Nephron (organoid): ENCODE measurements around the gene GALNTL6.

Experiments
- H3K27ac Mint-ChIP-seq, 3 experiments: 2 replicates each; pipeline ENCODE4 v1.8.0; 2020; ENCODE audit warnings: mixed read lengths in 3 of 3, mild to moderate bottlenecking in 2 of 3, moderate library complexity in 1 of 3
- H3K27me3 Mint-ChIP-seq: 2 replicates; pipeline ENCODE4 v1.8.0; 2021; ENCODE audit warnings: low read depth, mild to moderate bottlenecking, moderate library complexity, mixed read lengths
- H3K36me3 Mint-ChIP-seq: 2 replicates; pipeline ENCODE4 v1.8.0; 2020; ENCODE audit warnings: low read depth, mixed read lengths
- H3K4me1 Mint-ChIP-seq: 2 replicates; pipeline ENCODE4 v1.8.0; 2020; ENCODE audit warnings: mixed read lengths
- H3K4me3 Mint-ChIP-seq, 3 experiments: 2 replicates each; pipeline ENCODE4 v1.8.0; 2020; ENCODE audit warnings: mild to moderate bottlenecking in 3 of 3, mixed read lengths in 3 of 3, moderate library complexity in 2 of 3
- H3K9me3 Mint-ChIP-seq: 2 replicates; pipeline ENCODE4 v1.8.0; 2020; ENCODE audit warnings: mixed read lengths
- TF ChIP-seq, protein P1 (sequence below), 3 experiments: fragments of 200-600 bp; sonication (generic); IDR thresholded peaks; one replicate each; pipeline ENCODE4 v1.5.0; 2021; ENCODE audit warnings: antibody characterized with exemption in 3 of 3; ENCODE audit not compliant: unreplicated experiment in 3 of 3

Gene GALNTL6

DNA sequence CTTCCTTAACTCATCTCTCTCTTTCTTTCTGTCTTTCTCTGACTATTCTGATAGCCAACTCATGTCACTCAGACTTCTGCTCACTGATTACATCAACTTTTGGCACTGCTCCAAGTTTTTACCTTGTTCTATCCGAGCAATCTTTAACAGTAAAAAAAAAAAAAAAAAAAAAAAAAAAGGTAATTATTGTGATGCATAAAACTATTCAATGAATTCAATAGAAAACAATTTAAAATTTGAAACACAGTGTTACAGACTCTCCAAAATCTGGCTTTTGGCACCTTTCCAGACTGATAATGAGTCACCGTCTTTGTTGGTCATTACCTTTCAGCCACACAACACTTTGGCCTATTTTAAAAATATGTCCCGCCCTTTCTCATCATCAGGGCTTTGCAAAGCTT, 229.5 kb downstream of the GALNTL6 start:
- Mint-ChIP-seq H3K4me1 (no peaks in the 10 kb centered on the region), H3K27me3 (no peaks in the 10 kb centered on the region)

DNA sequence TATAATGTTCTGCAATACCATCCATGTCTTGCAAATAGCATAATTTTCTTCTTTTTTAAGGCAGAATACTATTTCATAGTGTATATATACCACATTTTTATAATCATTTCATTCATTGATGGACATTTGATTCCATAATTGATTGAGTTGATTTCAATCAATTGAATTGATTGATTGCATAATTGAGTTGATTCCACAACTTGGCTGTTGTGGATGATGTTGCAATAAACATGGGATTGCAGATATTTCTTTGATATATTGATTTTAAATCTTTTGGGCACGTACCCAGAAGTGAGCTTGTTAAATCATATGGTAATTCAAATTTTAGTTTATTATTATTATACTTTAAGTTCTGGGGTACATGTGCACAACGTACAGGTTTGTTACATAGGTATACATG, 232.8 kb downstream of the GALNTL6 start:
- H3K36me3 Mint-ChIP-seq = no peaks in the 10 kb centered on the region
- no peaks in the 10 kb centered on the region for H3K4me1 Mint-ChIP-seq
- no peaks in the 10 kb centered on the region for H3K9me3 Mint-ChIP-seq
- H3K27ac Mint-ChIP-seq = no peak overlapping the region
- H3K27me3 Mint-ChIP-seq = peaks cover under 1% of the 10 kb centered on the region
- H3K4me3 Mint-ChIP-seq = no peak overlapping the region
- TF ChIP-seq, protein P1, sequence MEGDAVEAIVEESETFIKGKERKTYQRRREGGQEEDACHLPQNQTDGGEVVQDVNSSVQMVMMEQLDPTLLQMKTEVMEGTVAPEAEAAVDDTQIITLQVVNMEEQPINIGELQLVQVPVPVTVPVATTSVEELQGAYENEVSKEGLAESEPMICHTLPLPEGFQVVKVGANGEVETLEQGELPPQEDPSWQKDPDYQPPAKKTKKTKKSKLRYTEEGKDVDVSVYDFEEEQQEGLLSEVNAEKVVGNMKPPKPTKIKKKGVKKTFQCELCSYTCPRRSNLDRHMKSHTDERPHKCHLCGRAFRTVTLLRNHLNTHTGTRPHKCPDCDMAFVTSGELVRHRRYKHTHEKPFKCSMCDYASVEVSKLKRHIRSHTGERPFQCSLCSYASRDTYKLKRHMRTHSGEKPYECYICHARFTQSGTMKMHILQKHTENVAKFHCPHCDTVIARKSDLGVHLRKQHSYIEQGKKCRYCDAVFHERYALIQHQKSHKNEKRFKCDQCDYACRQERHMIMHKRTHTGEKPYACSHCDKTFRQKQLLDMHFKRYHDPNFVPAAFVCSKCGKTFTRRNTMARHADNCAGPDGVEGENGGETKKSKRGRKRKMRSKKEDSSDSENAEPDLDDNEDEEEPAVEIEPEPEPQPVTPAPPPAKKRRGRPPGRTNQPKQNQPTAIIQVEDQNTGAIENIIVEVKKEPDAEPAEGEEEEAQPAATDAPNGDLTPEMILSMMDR (IDR thresholded peaks at IDR 0.05; ENCODE audit: unreplicated experiment in 3 of 3) = no peak

More for the DNA sequence above, 229.5 kb downstream of the GALNTL6 start:
- Mint-ChIP-seq H3K36me3 (no peaks in the 10 kb centered on the region), H3K9me3 (no peaks in the 10 kb centered on the region), H3K27ac (no peak overlapping the region), H3K4me3 (no peak overlapping the region)
- TF ChIP-seq, protein P1 (IDR thresholded peaks at IDR 0.05; ENCODE audit: unreplicated experiment in 3 of 3) = no peak

DNA sequence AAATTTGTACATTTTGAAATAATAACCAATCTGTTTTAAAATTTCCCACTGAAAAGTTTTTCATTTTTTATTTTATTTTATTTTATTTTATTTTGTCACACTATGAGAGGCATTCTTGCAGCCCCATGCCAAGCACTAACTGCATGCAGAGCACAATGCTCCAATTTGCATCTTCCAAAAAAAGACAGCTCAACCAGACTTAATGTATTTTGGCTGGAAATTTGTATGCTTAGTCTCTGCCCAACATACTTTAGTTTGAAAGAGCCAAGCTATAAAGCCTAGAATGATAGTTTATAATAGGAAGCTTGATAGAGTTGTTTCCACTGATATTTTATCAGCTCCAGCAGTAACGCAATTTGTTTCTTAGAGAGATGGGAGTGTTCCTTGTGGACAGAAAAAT, 235.5 kb downstream of the GALNTL6 start:
- peaks cover 3% of the 10 kb centered on the region for H3K27me3 Mint-ChIP-seq
- no peaks in the 10 kb centered on the region for H3K9me3 Mint-ChIP-seq
- no peaks in the 10 kb centered on the region for H3K36me3 Mint-ChIP-seq
- H3K27ac Mint-ChIP-seq = no peak overlapping the region
- TF ChIP-seq, protein P1 (IDR thresholded peaks at IDR 0.05; ENCODE audit: unreplicated experiment in 3 of 3) = no peak
- H3K4me1 Mint-ChIP-seq = no peaks in the 10 kb centered on the region
- H3K4me3 Mint-ChIP-seq = no peak overlapping the region

GRCh38 chr4:172050911-172051310, 237.7 kb downstream of the GALNTL6 start:
- no peaks in the 10 kb centered on the region for H3K4me1 Mint-ChIP-seq
- H3K27ac Mint-ChIP-seq = no peak overlapping the region
- no peaks in the 10 kb centered on the region for H3K9me3 Mint-ChIP-seq
- no peaks in the 10 kb centered on the region for H3K36me3 Mint-ChIP-seq
- TF ChIP-seq, protein P1 (IDR thresholded peaks at IDR 0.05; ENCODE audit: unreplicated experiment in 3 of 3) = no peak
- no peak overlapping the region for H3K4me3 Mint-ChIP-seq
- H3K27me3 Mint-ChIP-seq = peaks cover 3% of the 10 kb centered on the region

DNA sequence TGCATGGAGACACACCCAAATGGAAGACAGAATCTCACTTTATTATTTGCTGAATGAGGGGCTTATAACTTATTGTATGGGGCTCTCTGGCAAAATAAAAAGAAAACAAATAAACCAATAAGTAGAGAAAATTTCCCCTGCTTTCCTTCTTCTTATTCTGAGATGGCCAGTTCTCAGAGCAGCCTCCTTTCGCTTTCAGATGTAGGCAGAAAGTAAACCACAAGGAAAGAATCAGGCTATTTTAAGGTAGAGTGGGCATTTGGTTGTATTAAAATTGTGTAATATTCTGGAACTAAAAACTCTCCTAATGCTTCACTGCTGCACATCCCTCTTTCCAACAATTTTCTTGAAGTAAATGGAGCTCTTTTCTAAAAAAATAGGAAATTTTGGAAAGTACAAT, 241.8 kb downstream of the GALNTL6 start:
- no peak overlapping the region for H3K4me3 Mint-ChIP-seq
- no peaks in the 10 kb centered on the region for H3K4me1 Mint-ChIP-seq
- H3K9me3 Mint-ChIP-seq = no peaks in the 10 kb centered on the region
- no peak overlapping the region for H3K27ac Mint-ChIP-seq
- TF ChIP-seq, protein P1 (IDR thresholded peaks at IDR 0.05; ENCODE audit: unreplicated experiment in 3 of 3) = no peak
- peaks cover 3% of the 10 kb centered on the region for H3K27me3 Mint-ChIP-seq
- no peaks in the 10 kb centered on the region for H3K36me3 Mint-ChIP-seq

- TF ChIP-seq, protein P1 (IDR thresholded peaks at IDR 0.05; ENCODE audit: unreplicated experiment in 3 of 3) = no peak
- no peaks in the 10 kb centered on the region for H3K9me3 Mint-ChIP-seq
Observed at GRCh38 chr4:172055498-172055897, 242.3 kb downstream of the GALNTL6 start.

More at GRCh38 chr4:172055498-172055897, 242.3 kb downstream of the GALNTL6 start:
- peaks cover 3% of the 10 kb centered on the region for H3K27me3 Mint-ChIP-seq
- no peak overlapping the region for H3K27ac Mint-ChIP-seq
- H3K4me3 Mint-ChIP-seq = no peak overlapping the region
- H3K4me1 Mint-ChIP-seq = no peaks in the 10 kb centered on the region
- H3K36me3 Mint-ChIP-seq = no peaks in the 10 kb centered on the region
